H1 (cell line): ENCODE results near the gene UQCC5. TPM values are rescaled to one million over a fixed set of nuclear protein-coding genes. Genes with fewer than 3 reads are reported as not detected.

ENCODE experiments used
- CTCF ChIA-PET: fragments of 300-600 bp; sonication (Branson Sonifier 250); formaldehyde crosslinking; loops from one replicate; lab custom pipeline; 2021; ENCODE audit not compliant: partially characterized antibody; lab: Charles Lee
- POLR2A ChIA-PET: fragments of 300-600 bp; sonication (Branson Sonifier 250); formaldehyde crosslinking; loops from one replicate; lab custom pipeline; 2021; ENCODE audit warnings: inconsistent platforms; ENCODE audit not compliant: partially characterized antibody; lab: Charles Lee
- DNase-seq, 2 experiments: peaks; one replicate each; pipeline versions ENCODE4 v3.0.0 to v3.0.0-alpha.2; 2010 to 2022; ENCODE audit warnings: low spot score in 2 of 2, low read depth in 1 of 2, mixed read lengths in 1 of 2
- FAIRE-seq: peaks from 2 replicates; lab custom pipeline; 2011; peaks lifted over from hg19 to GRCh38; lab: Jason Lieb, UNC
- H2AFZ ChIP-seq: 2 replicates; pipeline ENCODE4 v1.8.1; 2012; ENCODE audit warnings: low read length, inconsistent platforms
- H2AK5ac ChIP-seq: 2 replicates; pipeline ENCODE4 v1.6.1; 2013; ENCODE audit warnings: low read depth, low read length
- H2BK120ac ChIP-seq: replicated peaks from 2 replicates; pipeline ENCODE3; 2013; ENCODE audit warnings: low read depth, low read length, inconsistent platforms
- H2BK12ac ChIP-seq: 2 replicates; pipeline ENCODE4 v1.6.1; 2013; ENCODE audit warnings: low read depth, low read length
- H2BK15ac ChIP-seq: 2 replicates; pipeline ENCODE4 v1.6.1; 2013; ENCODE audit warnings: low read length
- H2BK20ac ChIP-seq: 2 replicates; pipeline ENCODE4 v1.6.1; 2013; ENCODE audit warnings: low read length
- H2BK5ac ChIP-seq: 2 replicates; pipeline ENCODE4 v1.6.1; 2013; ENCODE audit warnings: low read depth, low read length
- H3K14ac ChIP-seq: 2 replicates; pipeline ENCODE4 v1.6.1; 2013; ENCODE audit warnings: inconsistent platforms; ENCODE audit not compliant: insufficient read length
- H3K18ac ChIP-seq: 2 replicates; pipeline ENCODE4 v1.6.1; 2013; ENCODE audit warnings: low read length; ENCODE audit errors: extremely low read depth
- H3K23ac ChIP-seq: 2 replicates; pipeline ENCODE4 v1.6.1; 2013; ENCODE audit warnings: inconsistent platforms; ENCODE audit not compliant: insufficient read length
- H3K23me2 ChIP-seq: 2 replicates; pipeline ENCODE4 v1.6.1; 2013; ENCODE audit warnings: low read depth, low read length
- H3K27ac ChIP-seq: 2 replicates; pipeline ENCODE4 v1.6.1; 2011; ENCODE audit warnings: low read depth, low read length, inconsistent platforms
- H3K27me3 ChIP-seq, 4 experiments: replicated peaks in 1 of 4; 1 replicate in 1 of 4; 2 replicates in 3 of 4; pipeline versions ENCODE4 v1.6.1 to v1.8.1; 2011 to 2013; ENCODE audit warnings: low read length in 3 of 4, mild to moderate bottlenecking in 3 of 4, inconsistent platforms in 2 of 4, mixed read lengths in 2 of 4, moderate library complexity in 1 of 4; ENCODE audit not compliant: control insufficient read depth in 3 of 4, insufficient read depth in 3 of 4; ENCODE audit errors: extremely low read depth in 1 of 4
- H3K36me3 ChIP-seq, 4 experiments: 2 replicates each; pipeline versions ENCODE4 v1.6.1 to v1.8.1; 2011 to 2013; ENCODE audit warnings: mild to moderate bottlenecking in 4 of 4, low read length in 3 of 4, moderate library complexity in 2 of 4, control low read depth in 1 of 4, inconsistent platforms in 1 of 4; ENCODE audit not compliant: insufficient read depth in 4 of 4, control insufficient read depth in 2 of 4
- H3K4ac ChIP-seq: replicated peaks from 2 replicates; pipeline ENCODE3; 2013; ENCODE audit warnings: low read length, low read depth, mixed read lengths, inconsistent platforms; ENCODE audit not compliant: insufficient read length
- H3K4me1 ChIP-seq, 4 experiments: replicated peaks in 1 of 4; 1 replicate in 1 of 4; 2 replicates in 3 of 4; pipeline versions ENCODE4 v1.6.1 to v1.8.1; 2011 to 2013; ENCODE audit warnings: low read length in 3 of 4, inconsistent platforms in 2 of 4, mixed read lengths in 1 of 4; ENCODE audit not compliant: insufficient read depth in 4 of 4, control insufficient read depth in 3 of 4
- H3K4me2 ChIP-seq, 2 experiments: 2 replicates each; pipeline versions ENCODE4 v1.6.1 to v1.8.1; 2011 to 2013; ENCODE audit warnings: low read depth in 2 of 2, low read length in 2 of 2, control low read depth in 1 of 2, inconsistent platforms in 1 of 2, mild to moderate bottlenecking in 1 of 2; ENCODE audit not compliant: insufficient read depth in 1 of 2
- H3K4me3 ChIP-seq, 4 experiments: fragments of 200-600, 300-600 bp in 1 of 4; sonication (generic), shearing (Covaris generic), sonication (Bioruptor Twin) in 1 of 4; 2 replicates each; pipeline versions ENCODE4 v1.5.1 to v1.8.1; 2011 to 2016; ENCODE audit warnings: low read length in 4 of 4, low read depth in 3 of 4, control low read depth in 2 of 4, inconsistent platforms in 2 of 4, mild to moderate bottlenecking in 2 of 4, mixed read lengths in 1 of 4, moderate library complexity in 1 of 4; ENCODE audit not compliant: insufficient read depth in 2 of 4; ENCODE audit errors: extremely low read depth in 1 of 4
- H3K56ac ChIP-seq: replicated peaks from 2 replicates; pipeline ENCODE3; 2013; ENCODE audit warnings: low read depth, mild to moderate bottlenecking, mixed read lengths, low read length, inconsistent platforms; ENCODE audit not compliant: insufficient read length
- H3K79me1 ChIP-seq: 2 replicates; pipeline ENCODE4 v1.6.1; 2013; ENCODE audit warnings: low read depth, low read length, control low read depth
- H3K79me2 ChIP-seq, 2 experiments: 2 replicates each; pipeline versions ENCODE4 v1.6.1 to v1.8.1; 2012 to 2013; ENCODE audit warnings: low read length in 2 of 2, mild to moderate bottlenecking in 2 of 2, inconsistent platforms in 1 of 2; ENCODE audit not compliant: insufficient read depth in 2 of 2, control insufficient read depth in 1 of 2
- H3K9ac ChIP-seq, 4 experiments: replicated peaks in 1 of 4; 1 replicate in 1 of 4; 2 replicates in 3 of 4; pipeline versions ENCODE4 v1.6.1 to v1.8.1; 2011 to 2013; ENCODE audit warnings: low read depth in 3 of 4, low read length in 3 of 4, control low read depth in 2 of 4, mild to moderate bottlenecking in 2 of 4, moderate library complexity in 2 of 4, inconsistent platforms in 1 of 4; ENCODE audit errors: extremely low read depth in 1 of 4
- H3K9me3 ChIP-seq, 2 experiments: 2 replicates each; pipeline versions ENCODE4 v1.6.1 to v1.8.1; 2012 to 2013; ENCODE audit warnings: mild to moderate bottlenecking in 2 of 2, moderate library complexity in 2 of 2, control low read depth in 1 of 2, inconsistent platforms in 1 of 2, low read depth in 1 of 2, low read length in 1 of 2, mixed read lengths in 1 of 2; ENCODE audit not compliant: insufficient read depth in 2 of 2
- H4K20me1 ChIP-seq, 2 experiments: replicated peaks in 1 of 2; 2 replicates each; pipeline versions ENCODE3 to v1.8.1; 2011 to 2013; ENCODE audit warnings: inconsistent platforms in 2 of 2, low read length in 2 of 2, mild to moderate bottlenecking in 1 of 2; ENCODE audit not compliant: insufficient read depth in 2 of 2, control insufficient read depth in 1 of 2
- H4K5ac ChIP-seq: 2 replicates; pipeline ENCODE4 v1.6.1; 2013; ENCODE audit warnings: low read length, low read depth, mixed read lengths, inconsistent platforms; ENCODE audit not compliant: insufficient read length
- H4K8ac ChIP-seq: 2 replicates; pipeline ENCODE4 v1.8.0; 2013; ENCODE audit warnings: mild to moderate bottlenecking, moderate library complexity, low read length, inconsistent platforms; ENCODE audit not compliant: insufficient read depth; ENCODE audit errors: extremely low read depth
- H4K91ac ChIP-seq: replicated peaks from 2 replicates; pipeline ENCODE3; 2013; ENCODE audit warnings: low read length, mixed read lengths, inconsistent platforms; ENCODE audit not compliant: insufficient read length
- RNF2 ChIP-seq: fragments of 200-900, 300-1000 bp; sonication (generic); IDR thresholded peaks from 2 replicates; pipeline ENCODE4 v1.7.1; 2016; ENCODE audit warnings: borderline replicate concordance, low read depth, mild to moderate bottlenecking, antibody characterized with exemption, low read length; ENCODE audit not compliant: poor library complexity, severe bottlenecking; ENCODE audit errors: missing control alignments
- polyA plus RNA-seq, 7 experiments: library from polyadenylated mRNA; depleted of rRNA in 3 of 7; stranded (reverse) in 5 of 7; unstranded in 2 of 7; fragments of >200 nt in 5 of 7; fragments of 200-250 nt in 2 of 7; gene quantifications; 1 replicate in 5 of 7; 2 replicates in 1 of 7; 4 replicates in 1 of 7; pipeline versions ENCODE4 v1.2.1 to v1.2.3, GENCODE V29; 2011 to 2013; ENCODE audit warnings: missing spikeins in 2 of 7, mixed read lengths in 2 of 7
- total RNA-seq: library from RNA; stranded (reverse); fragmentation: NEBNext Ultra II Directional; extraction: Animal tissue kit (Norgen Biotek cat#: 25700); gene quantifications from 2 replicates; pipeline ENCODE4 v1.2.1, GENCODE V29; 2021

The UQCC5 gene
- total and polyA plus RNA-seq, 2 of the 8 experiments (the other 6 are each of a cell fraction or from before 2014, with no cell fraction given), result 35.0 to 37.7 TPM

- H3K9ac ChIP-seq, result no peak overlapping the region
- DNase-seq, result no peak
- H4K20me1 ChIP-seq, result no peaks in the 10 kb centered on the region
- no peak overlapping the region for H3K27ac ChIP-seq
- no peak overlapping the region for H2AFZ ChIP-seq
- no peak overlapping the region for H2BK20ac ChIP-seq
- no peak overlapping the region for H2BK5ac ChIP-seq
- no peak overlapping the region for H3K23ac ChIP-seq
- H3K79me1 ChIP-seq, result peaks cover 2% of the 10 kb centered on the region
- H3K36me3 ChIP-seq, result peaks cover 4 to 40% (median 10%) of the 10 kb centered on the region in 4 experiments; a peak in 7 of 8 replicates
- no peak overlapping the region for H3K4me3 ChIP-seq
- H3K27me3 ChIP-seq, result no peaks in the 10 kb centered on the region
- no peak overlapping the region for H4K91ac ChIP-seq
- H3K14ac ChIP-seq, result no peak overlapping the region
- H3K56ac ChIP-seq, result no peak overlapping the region
- no peaks in the 10 kb centered on the region for H3K79me2 ChIP-seq
- no peak overlapping the region for H3K4ac ChIP-seq
- no peak for TF ChIP-seq RNF2
- TF ChIP-seq, all 59 proteins: peak for 0
- CTCF ChIA-PET, result interaction anchor here (0.9 to 2.9 kb wide), 4 partner anchors 11 to 100 kb away, joined by 3 to 17 read pairs (median 4); no protein-coding TSS in a partner anchor
- Histone ChIP-seq H3K4me1 (no peaks in the 10 kb centered on the region), H2AK5ac (no peak overlapping the region), H3K4me2 (no peak overlapping the region), H3K18ac (no peak overlapping the region), H4K8ac (no peak overlapping the region), H2BK15ac (no peak overlapping the region), H3K9me3 (no peaks in the 10 kb centered on the region), H4K5ac (no peak overlapping the region), H3K23me2 (no peaks in the 10 kb centered on the region), H2BK12ac (no peak overlapping the region), H2BK120ac (no peak overlapping the region)
- no peak for FAIRE-seq
- POLR2A ChIA-PET, result interaction anchor here (0.6 to 1.0 kb wide), 2 partner anchors 11 to 565 kb away, joined by 3 read pairs; no protein-coding TSS in a partner anchor
Measured at GRCh38 chr3:52551118-52551517, 14.7 kb downstream of the UQCC5 start.
